HepG2 (cell line): ENCODE measurements around the gene TUBGCP6. TPM values are rescaled to one million over a fixed set of nuclear protein-coding genes. Genes with fewer than 3 reads are reported as not detected.
A peak's percentile ranks its signal among the peaks of the same experiment; 100 is the strongest.

Experiments used
- CCAR2 ChIP-seq: fragments of 200-400 bp; formaldehyde crosslinking; optimal IDR thresholded peaks from 2 replicates; pipeline ENCODE3; 2018; ENCODE audit warnings: low read depth, mild to moderate bottlenecking, low read length, moderate library complexity
- ETV5 ChIP-seq: IDR thresholded peaks from 2 replicates; pipeline ENCODE4 v1.6.1; 2018; ENCODE audit warnings: missing biosample characterization, missing genetic modification reagents, inconsistent platforms, borderline replicate concordance
- GABPB1 ChIP-seq: IDR thresholded peaks from 2 replicates; pipeline ENCODE4 v1.6.1; 2016; ENCODE audit warnings: mild to moderate bottlenecking, missing genetic modification reagents, moderate library complexity, missing compliant biosample characterization
- MAF1 ChIP-seq: sonication (generic); formaldehyde crosslinking; IDR thresholded peaks from 2 replicates; pipeline ENCODE4 v1.5.0; 2020; ENCODE audit warnings: missing genetic modification reagents, borderline replicate concordance
- NFE2L2 ChIP-seq: fragments of 150-350 bp; IDR thresholded peaks from 2 replicates; pipeline ENCODE4 v1.6.1; 2014; ENCODE audit warnings: low read length
- RORA ChIP-seq: sonication (generic); formaldehyde crosslinking; IDR thresholded peaks from 2 replicates; pipeline ENCODE4 v1.5.0; 2020; ENCODE audit warnings: mild to moderate bottlenecking, missing genetic modification reagents, moderate library complexity
- SIX4 ChIP-seq: sonication (generic); formaldehyde crosslinking; IDR thresholded peaks from 2 replicates; pipeline ENCODE4 v1.4.0; 2020; ENCODE audit warnings: missing genetic modification reagents
- SRSF9 ChIP-seq: fragments of 200-400 bp; formaldehyde crosslinking; IDR thresholded peaks from 2 replicates; pipeline ENCODE4 v1.6.1; 2018; ENCODE audit warnings: borderline replicate concordance, mild to moderate bottlenecking, low read depth, low read length; ENCODE audit not compliant: insufficient read depth, poor library complexity, severe bottlenecking
- TBX2 ChIP-seq: sonication (generic); formaldehyde crosslinking; IDR thresholded peaks from 2 replicates; pipeline ENCODE4 v1.5.0; 2020; ENCODE audit warnings: missing genetic modification reagents, mild to moderate bottlenecking, borderline replicate concordance
- ZBTB1 ChIP-seq: sonication (generic); formaldehyde crosslinking; IDR thresholded peaks from 2 replicates; pipeline ENCODE4 v1.4.0; 2020; ENCODE audit warnings: missing genetic modification reagents, borderline replicate concordance
- ZNF282 ChIP-seq: fragments of 450-650 bp; IDR thresholded peaks from 2 replicates; pipeline ENCODE4 v1.6.1; 2018; ENCODE audit not compliant: partially characterized antibody
- ZNF335 ChIP-seq: sonication (generic); formaldehyde crosslinking; IDR thresholded peaks from 2 replicates; pipeline ENCODE4 v1.4.0; 2020; ENCODE audit warnings: missing genetic modification reagents
- ZNF337 ChIP-seq: sonication (generic); formaldehyde crosslinking; IDR thresholded peaks from 2 replicates; pipeline ENCODE4 v1.5.1; 2020; ENCODE audit warnings: missing genetic modification reagents, low read depth, mild to moderate bottlenecking, borderline replicate concordance
- ZNF564 ChIP-seq: sonication (generic); formaldehyde crosslinking; IDR thresholded peaks from 2 replicates; pipeline ENCODE4 v1.8.1; 2023; ENCODE audit warnings: mild to moderate bottlenecking, missing genetic modification reagents
- polyA plus RNA-seq, 8 experiments: library from polyadenylated mRNA; depleted of rRNA in 3 of 8; stranded (reverse) in 7 of 8; unstranded in 1 of 8; fragments of >200 nt; fragmentation: Illumina TruSeq in 4 of 8; extraction: Trizol in 4 of 8; gene quantifications; 2 replicates each; pipeline versions ENCODE4 v1.2.1 to v1.2.3, GENCODE V29; 2011 to 2016; ENCODE audit warnings: low read depth in 4 of 8, missing spikeins in 1 of 8, mixed read lengths in 1 of 8; ENCODE audit not compliant: insufficient read depth in 1 of 8
- total RNA-seq, 5 experiments: library from RNA; depleted of rRNA; stranded (reverse); fragments of >200 nt; fragmentation: Illumina TruSeq; extraction: Trizol; gene quantifications; 2 replicates each; pipeline ENCODE4 v1.2.3, GENCODE V29; 2016; ENCODE audit warnings: low read depth in 1 of 5
- TF ChIP-seq, protein P1 (sequence below): sonication (generic); formaldehyde crosslinking; IDR thresholded peaks from 2 replicates; pipeline ENCODE4 v1.9.0; 2021; ENCODE audit warnings: missing genetic modification reagents, borderline replicate concordance
- TF ChIP-seq, protein P2 (sequence below): sonication (generic); formaldehyde crosslinking; IDR thresholded peaks from 2 replicates; pipeline ENCODE4 v1.8.0; 2022; ENCODE audit warnings: missing genetic modification reagents, mild to moderate bottlenecking, borderline replicate concordance
- TF ChIP-seq, protein P3 (sequence below): sonication (generic); formaldehyde crosslinking; IDR thresholded peaks from 2 replicates; pipeline ENCODE4 v1.8.1; 2023; ENCODE audit warnings: mild to moderate bottlenecking, missing genetic modification reagents
- TF ChIP-seq, protein P4 (sequence below): sonication (generic); formaldehyde crosslinking; IDR thresholded peaks from 2 replicates; pipeline ENCODE4 v1.5.0; 2020; ENCODE audit warnings: mild to moderate bottlenecking, missing genetic modification reagents
- TF ChIP-seq, protein P5 (sequence below), 2 experiments: sonication (generic) in 1 of 2; formaldehyde crosslinking in 1 of 2; IDR thresholded peaks; 2 replicates each; pipeline versions ENCODE4 v1.5.1 to v1.6.1; 2011 to 2020; ENCODE audit warnings: borderline replicate concordance in 1 of 2, low read depth in 1 of 2, low read length in 1 of 2, mild to moderate bottlenecking in 1 of 2, missing genetic modification reagents in 1 of 2, moderate library complexity in 1 of 2

TUBGCP6 gene
- total and polyA plus RNA-seq, 2 of the 13 experiments (the other 11 are each of a cell fraction or from before 2014, with no cell fraction given), result 14.6 to 15.7 TPM

DNA sequence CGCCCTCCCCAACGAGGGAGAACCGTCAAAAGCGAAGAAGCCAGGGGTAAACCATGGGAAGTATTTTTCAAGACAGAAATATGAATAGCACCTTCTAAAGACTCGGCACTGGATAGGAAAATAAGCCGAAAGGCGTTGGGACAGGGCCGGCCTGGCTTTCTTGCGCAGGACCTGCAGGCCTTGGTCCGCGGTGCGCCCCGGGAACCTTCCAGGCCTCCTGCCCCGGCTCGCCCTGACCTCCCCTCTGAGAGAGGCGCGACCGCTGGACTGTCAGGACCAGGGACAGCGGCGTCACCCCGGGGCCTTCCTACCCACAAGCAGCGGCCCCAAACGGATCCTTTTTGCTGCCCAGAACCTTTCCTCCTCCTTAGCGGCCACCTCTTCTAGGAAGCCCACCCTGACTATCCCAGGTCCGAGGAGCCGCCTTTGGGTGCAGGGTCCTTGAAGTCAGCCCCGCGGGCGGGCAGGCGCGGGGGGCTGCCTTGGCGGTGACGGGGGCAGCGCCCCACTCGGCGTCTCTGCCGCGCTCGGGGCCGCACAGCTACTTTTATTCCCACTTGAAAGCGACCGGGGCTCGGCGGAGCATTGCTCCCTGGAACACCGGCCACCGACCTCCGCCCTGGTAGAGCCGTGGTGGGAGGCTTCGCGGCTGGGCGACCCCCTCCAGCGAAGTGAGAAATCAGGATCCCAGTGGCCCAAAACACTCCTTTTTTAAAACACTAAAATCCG lies 26.0 kb upstream of the TUBGCP6 start (continued):
- TF ChIP-seq, protein P1, sequence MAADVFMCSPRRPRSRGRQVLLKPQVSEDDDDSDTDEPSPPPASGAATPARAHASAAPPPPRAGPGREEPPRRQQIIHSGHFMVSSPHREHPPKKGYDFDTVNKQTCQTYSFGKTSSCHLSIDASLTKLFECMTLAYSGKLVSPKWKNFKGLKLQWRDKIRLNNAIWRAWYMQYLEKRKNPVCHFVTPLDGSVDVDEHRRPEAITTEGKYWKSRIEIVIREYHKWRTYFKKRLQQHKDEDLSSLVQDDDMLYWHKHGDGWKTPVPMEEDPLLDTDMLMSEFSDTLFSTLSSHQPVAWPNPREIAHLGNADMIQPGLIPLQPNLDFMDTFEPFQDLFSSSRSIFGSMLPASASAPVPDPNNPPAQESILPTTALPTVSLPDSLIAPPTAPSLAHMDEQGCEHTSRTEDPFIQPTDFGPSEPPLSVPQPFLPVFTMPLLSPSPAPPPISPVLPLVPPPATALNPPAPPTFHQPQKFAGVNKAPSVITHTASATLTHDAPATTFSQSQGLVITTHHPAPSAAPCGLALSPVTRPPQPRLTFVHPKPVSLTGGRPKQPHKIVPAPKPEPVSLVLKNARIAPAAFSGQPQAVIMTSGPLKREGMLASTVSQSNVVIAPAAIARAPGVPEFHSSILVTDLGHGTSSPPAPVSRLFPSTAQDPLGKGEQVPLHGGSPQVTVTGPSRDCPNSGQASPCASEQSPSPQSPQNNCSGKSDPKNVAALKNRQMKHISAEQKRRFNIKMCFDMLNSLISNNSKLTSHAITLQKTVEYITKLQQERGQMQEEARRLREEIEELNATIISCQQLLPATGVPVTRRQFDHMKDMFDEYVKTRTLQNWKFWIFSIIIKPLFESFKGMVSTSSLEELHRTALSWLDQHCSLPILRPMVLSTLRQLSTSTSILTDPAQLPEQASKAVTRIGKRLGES (CRISPR knock-in tag), result no peak
- 0 out of 2 replicates have a peak, but pooled peaks have one; percentile 54 for TF ChIP-seq ZNF564 (CRISPR knock-in tag)
- TF ChIP-seq ZBTB1 (CRISPR knock-in tag), result peak; percentile 70; the same call in 1 of the 2 replicates
- TF ChIP-seq ZNF282, result no peak
- TF ChIP-seq TBX2 (CRISPR knock-in tag), result peak; percentile 73
- TF ChIP-seq, protein P2, sequence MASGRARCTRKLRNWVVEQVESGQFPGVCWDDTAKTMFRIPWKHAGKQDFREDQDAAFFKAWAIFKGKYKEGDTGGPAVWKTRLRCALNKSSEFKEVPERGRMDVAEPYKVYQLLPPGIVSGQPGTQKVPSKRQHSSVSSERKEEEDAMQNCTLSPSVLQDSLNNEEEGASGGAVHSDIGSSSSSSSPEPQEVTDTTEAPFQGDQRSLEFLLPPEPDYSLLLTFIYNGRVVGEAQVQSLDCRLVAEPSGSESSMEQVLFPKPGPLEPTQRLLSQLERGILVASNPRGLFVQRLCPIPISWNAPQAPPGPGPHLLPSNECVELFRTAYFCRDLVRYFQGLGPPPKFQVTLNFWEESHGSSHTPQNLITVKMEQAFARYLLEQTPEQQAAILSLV (CRISPR knock-in tag), result peak; percentile 36; the same call in 1 of the 2 replicates
- no peak for TF ChIP-seq MAF1
- no peak; the same call in 1 of the 2 replicates for TF ChIP-seq ETV5 (CRISPR knock-in tag)
- TF ChIP-seq SIX4 (CRISPR knock-in tag), result peak; percentile 50; the same call in 1 of the 2 replicates
- TF ChIP-seq, protein P3, sequence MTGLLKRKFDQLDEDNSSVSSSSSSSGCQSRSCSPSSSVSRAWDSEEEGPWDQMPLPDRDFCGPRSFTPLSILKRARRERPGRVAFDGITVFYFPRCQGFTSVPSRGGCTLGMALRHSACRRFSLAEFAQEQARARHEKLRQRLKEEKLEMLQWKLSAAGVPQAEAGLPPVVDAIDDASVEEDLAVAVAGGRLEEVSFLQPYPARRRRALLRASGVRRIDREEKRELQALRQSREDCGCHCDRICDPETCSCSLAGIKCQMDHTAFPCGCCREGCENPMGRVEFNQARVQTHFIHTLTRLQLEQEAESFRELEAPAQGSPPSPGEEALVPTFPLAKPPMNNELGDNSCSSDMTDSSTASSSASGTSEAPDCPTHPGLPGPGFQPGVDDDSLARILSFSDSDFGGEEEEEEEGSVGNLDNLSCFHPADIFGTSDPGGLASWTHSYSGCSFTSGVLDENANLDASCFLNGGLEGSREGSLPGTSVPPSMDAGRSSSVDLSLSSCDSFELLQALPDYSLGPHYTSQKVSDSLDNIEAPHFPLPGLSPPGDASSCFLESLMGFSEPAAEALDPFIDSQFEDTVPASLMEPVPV (CRISPR knock-in tag), result no peak
- peak; percentile 58; the same call in 1 of the 2 replicates for TF ChIP-seq GABPB1 (CRISPR knock-in tag)
- peak; percentile 76; the same call in 1 of the 2 replicates for TF ChIP-seq ZNF335 (CRISPR knock-in tag)
- TF ChIP-seq, protein P4, sequence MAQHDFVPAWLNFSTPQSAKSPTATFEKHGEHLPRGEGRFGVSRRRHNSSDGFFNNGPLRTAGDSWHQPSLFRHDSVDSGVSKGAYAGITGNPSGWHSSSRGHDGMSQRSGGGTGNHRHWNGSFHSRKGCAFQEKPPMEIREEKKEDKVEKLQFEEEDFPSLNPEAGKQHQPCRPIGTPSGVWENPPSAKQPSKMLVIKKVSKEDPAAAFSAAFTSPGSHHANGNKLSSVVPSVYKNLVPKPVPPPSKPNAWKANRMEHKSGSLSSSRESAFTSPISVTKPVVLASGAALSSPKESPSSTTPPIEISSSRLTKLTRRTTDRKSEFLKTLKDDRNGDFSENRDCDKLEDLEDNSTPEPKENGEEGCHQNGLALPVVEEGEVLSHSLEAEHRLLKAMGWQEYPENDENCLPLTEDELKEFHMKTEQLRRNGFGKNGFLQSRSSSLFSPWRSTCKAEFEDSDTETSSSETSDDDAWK, result no peak
- no peak for TF ChIP-seq CCAR2
- no peak for TF ChIP-seq ZNF337 (CRISPR knock-in tag)
- TF ChIP-seq NFE2L2, result no peak
- TF ChIP-seq RORA (CRISPR knock-in tag), result no peak
- TF ChIP-seq SRSF9, result no peak
- TF ChIP-seq, protein P5, sequence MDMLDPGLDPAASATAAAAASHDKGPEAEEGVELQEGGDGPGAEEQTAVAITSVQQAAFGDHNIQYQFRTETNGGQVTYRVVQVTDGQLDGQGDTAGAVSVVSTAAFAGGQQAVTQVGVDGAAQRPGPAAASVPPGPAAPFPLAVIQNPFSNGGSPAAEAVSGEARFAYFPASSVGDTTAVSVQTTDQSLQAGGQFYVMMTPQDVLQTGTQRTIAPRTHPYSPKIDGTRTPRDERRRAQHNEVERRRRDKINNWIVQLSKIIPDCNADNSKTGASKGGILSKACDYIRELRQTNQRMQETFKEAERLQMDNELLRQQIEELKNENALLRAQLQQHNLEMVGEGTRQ (IDR thresholded peaks at IDR 0.05; ENCODE audit: low read depth, low read length), result no peak
- TF ChIP-seq, protein P5 (CRISPR knock-in tag; IDR thresholded peaks at IDR 0.05; ENCODE audit: borderline replicate concordance), result no peak
